Activated CD4-positive, alpha-beta T cell treated with anti-CD3 and anti-CD28 coated beads for 48 hours (primary cell): ENCODE measurements around the gene TNRC6A.
"Not testable (repeated sequence)": the region's sequence is repeated elsewhere in the genome, so short reads cannot be mapped to it uniquely, and the experiment has no call there.

Experiments used
- DNase-seq: peaks from one replicate; pipeline ENCODE4 v3.0.0-alpha.2; 2020

The TNRC6A gene

GRCh38 chr16:24729243-24729950 lies at the start of gene TNRC6A:
TSS of gene TNRC6A (plus strand) at chr16:24729651. CDS start at chr16:24729842, 191 bp downstream.
- DNase-seq: peak; percentile 88

GRCh38 chr16:24681793-24682192 lies 47.7 kb upstream of the TNRC6A start:
- DNase-seq: no peak

- DNase-seq: no peak
These were observed 46.2 kb upstream of the TNRC6A start for GRCh38 chr16:24683250-24683649.

- no peak for DNase-seq
These were observed 45.5 kb upstream of the TNRC6A start for GRCh38 chr16:24683847-24684493.

- no peak for DNase-seq
These were observed 43.7 kb upstream of the TNRC6A start for GRCh38 chr16:24685539-24686432.

GRCh38 chr16:24686678-24687077 lies 42.8 kb upstream of the TNRC6A start:
- DNase-seq: no peak

- DNase-seq: no peak
These were observed 41.1 kb upstream of the TNRC6A start for GRCh38 chr16:24688359-24688758.

GRCh38 chr16:24689128-24689527 lies 40.3 kb upstream of the TNRC6A start:
- no peak for DNase-seq

GRCh38 chr16:24692854-24693253 lies 36.6 kb upstream of the TNRC6A start:
- DNase-seq: no peak

- no peak for DNase-seq
These were observed 34.5 kb upstream of the TNRC6A start for GRCh38 chr16:24694931-24695330.

- no peak for DNase-seq
These were observed 32.8 kb upstream of the TNRC6A start for GRCh38 chr16:24696699-24697098.

GRCh38 chr16:24698308-24698707 lies 31.1 kb upstream of the TNRC6A start:
- no peak for DNase-seq

- no peak for DNase-seq
These were observed 30.2 kb upstream of the TNRC6A start for GRCh38 chr16:24699151-24699723.

- no peak for DNase-seq
These were observed 28.7 kb upstream of the TNRC6A start for GRCh38 chr16:24700549-24701392.

GRCh38 chr16:24701521-24701951 lies 27.9 kb upstream of the TNRC6A start:
- no peak for DNase-seq

GRCh38 chr16:24707760-24708159 lies 21.7 kb upstream of the TNRC6A start:
- DNase-seq: not testable (repeated sequence)

- no peak for DNase-seq
These were observed 16.1 kb upstream of the TNRC6A start for GRCh38 chr16:24713379-24713778.

- no peak for DNase-seq
These were observed 12.0 kb upstream of the TNRC6A start for GRCh38 chr16:24717411-24717810.

GRCh38 chr16:24718967-24719521 lies 10.4 kb upstream of the TNRC6A start:
- no peak for DNase-seq

GRCh38 chr16:24721830-24722238 lies 7.6 kb upstream of the TNRC6A start:
- peak; percentile 79 for DNase-seq

- DNase-seq: no peak
These were observed 5.8 kb upstream of the TNRC6A start for GRCh38 chr16:24723663-24724062.

GRCh38 chr16:24728011-24728410 lies 1.4 kb upstream of the TNRC6A start:
- no peak for DNase-seq
